Ishikawa (cell line): ENCODE data around the gene NT5C.

Experiments used
- CREB1 ChIP-seq: IDR thresholded peaks from 2 replicates; pipeline ENCODE4 v1.6.1; 2012; ENCODE audit warnings: low read depth
- EGR1 ChIP-seq: IDR thresholded peaks from 2 replicates; pipeline ENCODE4 v1.6.1; 2012
- EP300 ChIP-seq: IDR thresholded peaks from 2 replicates; pipeline ENCODE4 v1.6.1; 2012; ENCODE audit warnings: borderline replicate concordance
- MAX ChIP-seq: IDR thresholded peaks from 2 replicates; pipeline ENCODE4 v1.6.1; 2012
- NFIC ChIP-seq: IDR thresholded peaks from 2 replicates; pipeline ENCODE4 v1.6.1; 2012
- RAD21 ChIP-seq: IDR thresholded peaks from 2 replicates; pipeline ENCODE4 v1.6.1; 2012; ENCODE audit warnings: low read depth
- TCF12 ChIP-seq: IDR thresholded peaks from 2 replicates; pipeline ENCODE4 v1.6.1; 2012; ENCODE audit warnings: low read depth
- USF1 ChIP-seq: IDR thresholded peaks from 2 replicates; pipeline ENCODE4 v1.6.1; 2012

- TF ChIP-seq NFIC (no peak), EP300 (no peak), EGR1 (no peak), RAD21 (no peak), MAX (no peak), CREB1 (no peak), USF1 (no peak), TCF12 (no peak)
Observed at GRCh38 chr17:75118307-75118706, 13.2 kb downstream of the NT5C start.
